H1 (cell line): ENCODE results near the gene PDK2. TPM values are rescaled to one million over a fixed set of nuclear protein-coding genes. Genes with fewer than 3 reads are reported as not detected.

ENCODE experiments used
- CTCF ChIA-PET: fragments of 300-600 bp; sonication (Branson Sonifier 250); formaldehyde crosslinking; loops from one replicate; lab custom pipeline; 2021; ENCODE audit not compliant: partially characterized antibody; lab: Charles Lee
- POLR2A ChIA-PET: fragments of 300-600 bp; sonication (Branson Sonifier 250); formaldehyde crosslinking; loops from one replicate; lab custom pipeline; 2021; ENCODE audit warnings: inconsistent platforms; ENCODE audit not compliant: partially characterized antibody; lab: Charles Lee
- DNase-seq, 2 experiments: peaks; one replicate each; pipeline versions ENCODE4 v3.0.0 to v3.0.0-alpha.2; 2010 to 2022; ENCODE audit warnings: low spot score in 2 of 2, low read depth in 1 of 2, mixed read lengths in 1 of 2
- FAIRE-seq: peaks from 2 replicates; lab custom pipeline; 2011; peaks lifted over from hg19 to GRCh38; lab: Jason Lieb, UNC
- H2AFZ ChIP-seq: 2 replicates; pipeline ENCODE4 v1.8.1; 2012; ENCODE audit warnings: low read length, inconsistent platforms
- H2AK5ac ChIP-seq: 2 replicates; pipeline ENCODE4 v1.6.1; 2013; ENCODE audit warnings: low read depth, low read length
- H2BK120ac ChIP-seq: replicated peaks from 2 replicates; pipeline ENCODE3; 2013; ENCODE audit warnings: low read depth, low read length, inconsistent platforms
- H2BK12ac ChIP-seq: 2 replicates; pipeline ENCODE4 v1.6.1; 2013; ENCODE audit warnings: low read depth, low read length
- H2BK15ac ChIP-seq: 2 replicates; pipeline ENCODE4 v1.6.1; 2013; ENCODE audit warnings: low read length
- H2BK20ac ChIP-seq: 2 replicates; pipeline ENCODE4 v1.6.1; 2013; ENCODE audit warnings: low read length
- H2BK5ac ChIP-seq: 2 replicates; pipeline ENCODE4 v1.6.1; 2013; ENCODE audit warnings: low read depth, low read length
- H3K14ac ChIP-seq: 2 replicates; pipeline ENCODE4 v1.6.1; 2013; ENCODE audit warnings: inconsistent platforms; ENCODE audit not compliant: insufficient read length
- H3K18ac ChIP-seq: 2 replicates; pipeline ENCODE4 v1.6.1; 2013; ENCODE audit warnings: low read length; ENCODE audit errors: extremely low read depth
- H3K23ac ChIP-seq: 2 replicates; pipeline ENCODE4 v1.6.1; 2013; ENCODE audit warnings: inconsistent platforms; ENCODE audit not compliant: insufficient read length
- H3K23me2 ChIP-seq: 2 replicates; pipeline ENCODE4 v1.6.1; 2013; ENCODE audit warnings: low read depth, low read length
- H3K27ac ChIP-seq: 2 replicates; pipeline ENCODE4 v1.6.1; 2011; ENCODE audit warnings: low read depth, low read length, inconsistent platforms
- H3K27me3 ChIP-seq, 4 experiments: replicated peaks in 1 of 4; 1 replicate in 1 of 4; 2 replicates in 3 of 4; pipeline versions ENCODE4 v1.6.1 to v1.8.1; 2011 to 2013; ENCODE audit warnings: low read length in 3 of 4, mild to moderate bottlenecking in 3 of 4, inconsistent platforms in 2 of 4, mixed read lengths in 2 of 4, moderate library complexity in 1 of 4; ENCODE audit not compliant: control insufficient read depth in 3 of 4, insufficient read depth in 3 of 4; ENCODE audit errors: extremely low read depth in 1 of 4
- H3K36me3 ChIP-seq, 4 experiments: 2 replicates each; pipeline versions ENCODE4 v1.6.1 to v1.8.1; 2011 to 2013; ENCODE audit warnings: mild to moderate bottlenecking in 4 of 4, low read length in 3 of 4, moderate library complexity in 2 of 4, control low read depth in 1 of 4, inconsistent platforms in 1 of 4; ENCODE audit not compliant: insufficient read depth in 4 of 4, control insufficient read depth in 2 of 4
- H3K4ac ChIP-seq: replicated peaks from 2 replicates; pipeline ENCODE3; 2013; ENCODE audit warnings: low read length, low read depth, mixed read lengths, inconsistent platforms; ENCODE audit not compliant: insufficient read length
- H3K4me1 ChIP-seq, 4 experiments: replicated peaks in 1 of 4; 1 replicate in 1 of 4; 2 replicates in 3 of 4; pipeline versions ENCODE4 v1.6.1 to v1.8.1; 2011 to 2013; ENCODE audit warnings: low read length in 3 of 4, inconsistent platforms in 2 of 4, mixed read lengths in 1 of 4; ENCODE audit not compliant: insufficient read depth in 4 of 4, control insufficient read depth in 3 of 4
- H3K4me2 ChIP-seq, 2 experiments: 2 replicates each; pipeline versions ENCODE4 v1.6.1 to v1.8.1; 2011 to 2013; ENCODE audit warnings: low read depth in 2 of 2, low read length in 2 of 2, control low read depth in 1 of 2, inconsistent platforms in 1 of 2, mild to moderate bottlenecking in 1 of 2; ENCODE audit not compliant: insufficient read depth in 1 of 2
- H3K4me3 ChIP-seq, 4 experiments: fragments of 200-600, 300-600 bp in 1 of 4; sonication (generic), shearing (Covaris generic), sonication (Bioruptor Twin) in 1 of 4; 2 replicates each; pipeline versions ENCODE4 v1.5.1 to v1.8.1; 2011 to 2016; ENCODE audit warnings: low read length in 4 of 4, low read depth in 3 of 4, control low read depth in 2 of 4, inconsistent platforms in 2 of 4, mild to moderate bottlenecking in 2 of 4, mixed read lengths in 1 of 4, moderate library complexity in 1 of 4; ENCODE audit not compliant: insufficient read depth in 2 of 4; ENCODE audit errors: extremely low read depth in 1 of 4
- H3K56ac ChIP-seq: replicated peaks from 2 replicates; pipeline ENCODE3; 2013; ENCODE audit warnings: low read depth, mild to moderate bottlenecking, mixed read lengths, low read length, inconsistent platforms; ENCODE audit not compliant: insufficient read length
- H3K79me1 ChIP-seq: 2 replicates; pipeline ENCODE4 v1.6.1; 2013; ENCODE audit warnings: low read depth, low read length, control low read depth
- H3K79me2 ChIP-seq, 2 experiments: 2 replicates each; pipeline versions ENCODE4 v1.6.1 to v1.8.1; 2012 to 2013; ENCODE audit warnings: low read length in 2 of 2, mild to moderate bottlenecking in 2 of 2, inconsistent platforms in 1 of 2; ENCODE audit not compliant: insufficient read depth in 2 of 2, control insufficient read depth in 1 of 2
- H3K9ac ChIP-seq, 4 experiments: replicated peaks in 1 of 4; 1 replicate in 1 of 4; 2 replicates in 3 of 4; pipeline versions ENCODE4 v1.6.1 to v1.8.1; 2011 to 2013; ENCODE audit warnings: low read depth in 3 of 4, low read length in 3 of 4, control low read depth in 2 of 4, mild to moderate bottlenecking in 2 of 4, moderate library complexity in 2 of 4, inconsistent platforms in 1 of 4; ENCODE audit errors: extremely low read depth in 1 of 4
- H3K9me3 ChIP-seq, 2 experiments: 2 replicates each; pipeline versions ENCODE4 v1.6.1 to v1.8.1; 2012 to 2013; ENCODE audit warnings: mild to moderate bottlenecking in 2 of 2, moderate library complexity in 2 of 2, control low read depth in 1 of 2, inconsistent platforms in 1 of 2, low read depth in 1 of 2, low read length in 1 of 2, mixed read lengths in 1 of 2; ENCODE audit not compliant: insufficient read depth in 2 of 2
- H4K20me1 ChIP-seq, 2 experiments: replicated peaks in 1 of 2; 2 replicates each; pipeline versions ENCODE3 to v1.8.1; 2011 to 2013; ENCODE audit warnings: inconsistent platforms in 2 of 2, low read length in 2 of 2, mild to moderate bottlenecking in 1 of 2; ENCODE audit not compliant: insufficient read depth in 2 of 2, control insufficient read depth in 1 of 2
- H4K5ac ChIP-seq: 2 replicates; pipeline ENCODE4 v1.6.1; 2013; ENCODE audit warnings: low read length, low read depth, mixed read lengths, inconsistent platforms; ENCODE audit not compliant: insufficient read length
- H4K8ac ChIP-seq: 2 replicates; pipeline ENCODE4 v1.8.0; 2013; ENCODE audit warnings: mild to moderate bottlenecking, moderate library complexity, low read length, inconsistent platforms; ENCODE audit not compliant: insufficient read depth; ENCODE audit errors: extremely low read depth
- H4K91ac ChIP-seq: replicated peaks from 2 replicates; pipeline ENCODE3; 2013; ENCODE audit warnings: low read length, mixed read lengths, inconsistent platforms; ENCODE audit not compliant: insufficient read length
- BCL11A ChIP-seq, 2 experiments: IDR thresholded peaks; one replicate each; pipeline ENCODE4 v1.6.1; 2011; ENCODE audit warnings: low read depth in 2 of 2, low read length in 2 of 2, mild to moderate bottlenecking in 2 of 2
- BRCA1 ChIP-seq: IDR thresholded peaks from 2 replicates; pipeline ENCODE4 v1.6.1; 2012; ENCODE audit warnings: low read depth, low read length, improper control_type of control experiment
- CBX5 ChIP-seq: fragments of 300-800, 300-1000 bp; sonication (generic); IDR thresholded peaks from 2 replicates; pipeline ENCODE4 v1.7.1; 2016; ENCODE audit warnings: antibody characterized with exemption, low read length, low read depth
- CHD1 ChIP-seq: IDR thresholded peaks from 2 replicates; pipeline ENCODE4 v1.6.1; 2012; ENCODE audit warnings: low read depth, low read length, improper control_type of control experiment
- JUN ChIP-seq: IDR thresholded peaks from 2 replicates; pipeline ENCODE4 v1.6.1; 2011; ENCODE audit warnings: low read depth, mild to moderate bottlenecking, improper control_type of control experiment, low read length
- KDM4A ChIP-seq: IDR thresholded peaks from one replicate; pipeline ENCODE4 v1.7.1; 2012; ENCODE audit warnings: low read depth, mild to moderate bottlenecking, moderate library complexity, low read length, inconsistent platforms; ENCODE audit not compliant: severe bottlenecking
- MAX ChIP-seq: IDR thresholded peaks from 2 replicates; pipeline ENCODE4 v1.6.1; 2012; ENCODE audit warnings: inconsistent platforms
- NRF1 ChIP-seq: IDR thresholded peaks from 2 replicates; pipeline ENCODE4 v1.6.1; 2011; ENCODE audit warnings: mild to moderate bottlenecking, low read depth, low read length, improper control_type of control experiment
- YY1 ChIP-seq: IDR thresholded peaks from 2 replicates; pipeline ENCODE4 v1.6.1; 2011; ENCODE audit warnings: low read depth, mild to moderate bottlenecking, low read length
- WGBS, 2 experiments: shearing (Covaris generic) in 1 of 2; methylation state at CpG; one replicate each; pipeline versions ENCODE4 v1.1.6 to v1.1.7; 2013 to 2015; ENCODE audit warnings: low lambda C conversion rate in 2 of 2, mixed read lengths in 2 of 2, inconsistent platforms in 1 of 2, low coverage in 1 of 2, missing lambda C conversion rate in 1 of 2; ENCODE audit not compliant: insufficient replicate concordance in 2 of 2, insufficient coverage in 1 of 2, insufficient read length in 1 of 2; ENCODE audit errors: extremely low coverage in 1 of 2, missing lambda C conversion rate in 1 of 2; 5-methylcytosine and 5-hydroxymethylcytosine counted together
- polyA plus RNA-seq, 7 experiments: library from polyadenylated mRNA; depleted of rRNA in 3 of 7; stranded (reverse) in 5 of 7; unstranded in 2 of 7; fragments of >200 nt in 5 of 7; fragments of 200-250 nt in 2 of 7; gene quantifications; 1 replicate in 5 of 7; 2 replicates in 1 of 7; 4 replicates in 1 of 7; pipeline versions ENCODE4 v1.2.1 to v1.2.3, GENCODE V29; 2011 to 2013; ENCODE audit warnings: missing spikeins in 2 of 7, mixed read lengths in 2 of 7
- total RNA-seq: library from RNA; stranded (reverse); fragmentation: NEBNext Ultra II Directional; extraction: Animal tissue kit (Norgen Biotek cat#: 25700); gene quantifications from 2 replicates; pipeline ENCODE4 v1.2.1, GENCODE V29; 2021

Gene PDK2
- total and polyA plus RNA-seq, 2 of the 8 experiments (the other 6 are each of a cell fraction or from before 2014, with no cell fraction given): 18.3 to 121 TPM

GRCh38 chr17:50058296-50058953, 36.7 kb upstream of the PDK2 start:
- Histone ChIP-seq H4K20me1 (peaks cover 0 to 2% of the 10 kb centered on the region in 2 experiments), H2BK12ac (no peak overlapping the region), H3K4me2 (no peak overlapping the region), H3K4me3 (no peak overlapping the region), H2AFZ (no peak overlapping the region)
- no peak for FAIRE-seq
- TF ChIP-seq BCL11A (IDR thresholded peaks at IDR 0.05; ENCODE audit: low read depth in 2 of 2, low read length in 2 of 2) (no peak), CHD1 (no peak), NRF1 (no peak), MAX (no peak), CBX5 (no peak), KDM4A (no peak), BRCA1 (no peak), JUN (no peak), YY1 (no peak)
- TF ChIP-seq, all 59 proteins: peak for 0
- Histone ChIP-seq H3K9ac (no peak overlapping the region), H3K27me3 (peaks cover 0 to 13% (median 11%) of the 10 kb centered on the region in 4 experiments; a peak in 5 of 7 replicates), H3K23ac (no peak overlapping the region), H3K4ac (no peak overlapping the region), H4K8ac (no peak overlapping the region), H3K23me2 (peaks cover 15% of the 10 kb centered on the region), H2BK120ac (no peak overlapping the region), H3K79me1 (peaks cover 2% of the 10 kb centered on the region; the same call in 1 of the 2 replicates), H2BK5ac (no peak overlapping the region), H2AK5ac (no peak overlapping the region), H2BK15ac (no peak overlapping the region), H3K79me2 (no peaks in the 10 kb centered on the region), H3K14ac (no peak overlapping the region), H4K91ac (no peak overlapping the region), H3K18ac (no peak overlapping the region), H4K5ac (no peak overlapping the region), H3K9me3 (no peaks in the 10 kb centered on the region), H3K36me3 (no peaks in the 10 kb centered on the region), H3K56ac (no peak overlapping the region), H3K27ac (no peak overlapping the region), H2BK20ac (no peak overlapping the region), H3K4me1 (peaks cover 2 to 11% (median 5%) of the 10 kb centered on the region in 4 experiments; a peak in 6 of 7 replicates)
- CTCF ChIA-PET: interaction anchor here (2.4 to 14.6 kb wide), 7 partner anchors 9 to 35 kb away, joined by 7 to 169 read pairs (median 23); partner anchors contain the start of gene PDK2
- POLR2A ChIA-PET: no interaction called here
- 94% methylated on average over 10 of the region's 10 CpGs; no CpG with 5 or more reads in 1 of the 2 experiments for WGBS, 2 experiments
- no peak for DNase-seq
